NCI-H146 treated with DMSO at 0.1 percent for 48 hours (cell line): Measurements from ENCODE around the gene EPB41.
"Not testable (repeated sequence)": the region's sequence is repeated elsewhere in the genome, so short reads cannot be mapped to it uniquely, and the experiment has no call there.

Experiments used
- DNase-seq: peaks from one replicate; lab custom pipeline; 2025; ENCODE audit not compliant: unreplicated experiment; lab: John Stamatoyannopoulos, UW

The EPB41 gene

DNA sequence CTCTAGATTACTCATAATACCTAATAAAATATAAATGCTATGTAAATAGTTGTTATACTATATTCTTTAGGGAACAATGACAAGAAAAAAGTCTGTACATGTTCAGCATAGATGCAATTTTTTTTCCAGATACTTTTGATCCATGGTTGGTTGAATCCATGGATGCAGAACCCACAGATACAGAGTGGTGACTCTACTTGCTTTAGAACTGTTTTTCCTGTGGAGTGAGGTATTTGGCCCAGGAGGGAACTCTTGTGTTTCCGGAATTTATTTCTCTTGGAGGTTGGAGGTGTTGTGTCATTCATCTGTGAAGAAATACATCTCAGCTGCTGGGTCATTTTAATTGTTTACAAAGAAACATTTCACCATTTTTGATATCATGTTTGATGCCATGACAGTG is 180.6 kb downstream of the EPB41 start:
- no peak for DNase-seq

DNA sequence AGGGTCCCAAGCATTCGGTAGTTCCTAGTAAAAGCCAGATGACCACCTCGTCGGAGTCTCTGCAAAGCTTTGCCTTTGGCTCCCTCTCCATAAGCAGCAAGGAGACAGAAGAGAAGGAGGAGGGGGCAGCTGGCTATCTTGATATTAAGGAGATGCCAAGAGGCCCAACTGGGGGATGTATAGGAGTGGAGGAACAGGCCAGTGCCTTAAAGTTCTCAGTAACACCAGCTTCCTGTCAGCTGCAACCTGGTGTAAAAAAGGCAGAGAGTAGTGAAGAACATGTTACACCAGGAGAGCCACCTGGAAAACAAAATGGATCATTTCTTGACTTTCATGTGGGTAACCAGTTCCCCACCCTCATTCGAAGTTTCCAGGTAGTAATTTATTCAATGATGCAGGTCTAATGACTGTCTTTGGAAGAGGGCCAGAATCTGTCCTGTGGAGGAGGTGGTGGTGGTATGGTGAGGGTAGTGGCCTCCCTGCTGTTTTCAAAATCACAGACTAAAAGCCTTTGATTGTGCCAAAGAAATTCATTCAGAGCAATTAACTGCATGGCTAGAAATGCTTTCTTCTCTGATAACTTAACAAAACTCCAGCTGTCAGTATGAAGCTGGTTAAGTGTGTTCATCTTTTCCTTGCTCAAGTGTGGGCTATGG is 182.0 kb downstream of the EPB41 start:
- peak; percentile 67 for DNase-seq

DNA sequence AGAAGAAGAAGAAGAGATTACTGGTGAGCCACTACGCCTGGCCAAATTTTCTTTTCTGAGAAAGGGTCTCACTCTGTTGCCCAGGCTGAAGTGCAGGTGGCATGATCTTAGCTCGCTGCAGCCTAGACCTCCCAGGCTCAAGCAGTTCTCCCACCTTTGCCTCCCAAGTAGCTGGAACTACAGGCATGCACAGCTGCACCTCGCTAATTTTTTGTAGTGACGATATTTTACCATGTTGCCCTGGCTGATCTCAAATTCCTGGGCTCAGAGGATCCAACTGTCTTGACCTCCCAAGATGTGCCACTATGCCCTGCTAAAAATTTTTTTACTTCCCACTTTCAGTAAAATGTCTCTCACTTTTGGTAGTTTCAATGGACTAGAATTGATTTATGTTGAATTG is 184.9 kb downstream of the EPB41 start:
- no peak for DNase-seq

DNA sequence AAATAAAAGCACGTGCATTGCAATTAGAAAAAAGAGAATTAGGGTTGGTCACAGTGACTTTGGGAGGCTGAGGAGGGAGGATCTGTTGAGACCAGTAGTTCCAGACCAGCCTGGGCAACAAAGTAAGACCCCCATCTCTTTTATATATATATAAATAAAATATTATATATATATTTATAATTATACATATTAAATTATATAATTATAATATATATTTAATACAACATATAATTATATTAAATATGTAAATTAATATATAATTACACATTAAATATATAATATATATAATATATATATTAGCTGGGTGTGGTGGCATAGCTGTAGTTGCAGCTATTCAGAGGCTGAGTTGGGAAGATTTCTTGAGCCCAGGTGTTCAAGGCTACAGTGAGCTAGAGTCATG is 186.1 kb downstream of the EPB41 start:
- no peak for DNase-seq

DNA sequence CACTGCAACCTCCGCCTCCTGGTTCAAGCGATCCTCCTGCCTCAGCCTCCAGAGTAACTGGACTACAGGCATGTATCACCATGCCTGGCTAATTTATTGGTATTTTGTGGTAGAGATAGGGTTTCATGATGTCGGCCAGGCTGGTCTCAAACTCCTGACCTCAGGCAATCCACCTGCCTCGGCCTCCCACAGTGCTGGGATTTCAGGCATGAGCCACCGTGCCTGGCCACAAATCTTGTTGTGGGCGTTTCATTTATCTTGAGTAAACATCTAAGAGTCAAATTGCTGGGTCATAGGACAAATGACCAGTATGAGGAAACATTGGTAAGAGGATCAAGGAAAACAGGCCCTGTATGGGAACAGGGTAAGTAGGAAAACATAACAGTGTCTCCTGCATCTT is 191.5 kb downstream of the EPB41 start:
- DNase-seq, result no peak

DNA sequence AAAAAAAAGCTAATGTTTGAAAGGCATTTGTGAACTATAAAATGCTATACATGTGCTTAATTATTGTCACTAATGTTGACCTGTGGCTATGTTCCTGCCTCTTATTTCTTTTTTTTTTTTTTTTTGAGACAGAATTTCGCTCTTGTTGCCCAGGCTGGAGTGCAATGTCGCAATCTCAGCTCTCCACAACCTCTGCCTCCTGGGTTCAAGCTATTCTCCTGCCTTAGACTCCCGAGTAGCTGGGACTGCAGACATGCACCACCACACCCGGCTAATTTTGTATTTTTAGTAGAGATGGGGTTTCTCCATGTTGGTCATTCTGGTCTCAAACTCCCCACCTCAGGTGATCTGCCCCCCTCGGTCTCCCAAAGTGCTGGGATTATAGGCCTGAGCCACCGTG is 193.7 kb downstream of the EPB41 start:
- not testable (repeated sequence) for DNase-seq

DNA sequence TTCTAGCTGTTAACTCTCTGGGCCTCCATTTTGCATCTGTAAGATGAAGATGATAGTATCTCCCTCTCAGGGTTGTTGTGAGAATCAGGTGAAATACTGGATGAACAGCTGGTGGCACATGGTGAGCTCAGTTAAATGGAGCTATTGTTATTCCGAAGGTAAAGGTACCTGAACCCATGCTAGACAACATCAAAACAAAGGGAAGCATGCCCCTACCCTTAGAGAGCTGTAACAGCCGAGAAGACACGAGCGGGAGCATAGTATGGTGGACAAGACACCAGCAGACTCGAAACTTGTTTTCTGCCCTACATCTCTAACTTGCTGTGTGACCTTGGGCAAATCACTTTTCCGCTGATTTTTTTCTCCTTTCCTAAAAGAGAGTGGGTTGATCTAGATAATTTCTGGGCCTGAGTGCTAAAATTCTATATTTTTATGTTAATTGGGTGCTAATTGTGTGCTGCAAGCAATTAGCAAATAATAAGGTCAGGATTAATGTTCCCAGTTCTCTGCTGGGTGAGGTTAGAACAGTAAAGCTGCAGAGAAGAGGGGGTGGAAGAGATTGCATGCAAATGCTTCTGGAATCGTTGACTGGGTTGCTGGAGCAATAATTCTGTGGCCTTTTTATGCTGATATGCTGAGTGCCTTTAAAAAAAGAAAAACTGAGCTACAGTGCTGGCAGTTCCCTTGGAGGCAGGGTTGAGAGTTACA is 198.5 kb downstream of the EPB41 start:
- DNase-seq, result no peak

DNA sequence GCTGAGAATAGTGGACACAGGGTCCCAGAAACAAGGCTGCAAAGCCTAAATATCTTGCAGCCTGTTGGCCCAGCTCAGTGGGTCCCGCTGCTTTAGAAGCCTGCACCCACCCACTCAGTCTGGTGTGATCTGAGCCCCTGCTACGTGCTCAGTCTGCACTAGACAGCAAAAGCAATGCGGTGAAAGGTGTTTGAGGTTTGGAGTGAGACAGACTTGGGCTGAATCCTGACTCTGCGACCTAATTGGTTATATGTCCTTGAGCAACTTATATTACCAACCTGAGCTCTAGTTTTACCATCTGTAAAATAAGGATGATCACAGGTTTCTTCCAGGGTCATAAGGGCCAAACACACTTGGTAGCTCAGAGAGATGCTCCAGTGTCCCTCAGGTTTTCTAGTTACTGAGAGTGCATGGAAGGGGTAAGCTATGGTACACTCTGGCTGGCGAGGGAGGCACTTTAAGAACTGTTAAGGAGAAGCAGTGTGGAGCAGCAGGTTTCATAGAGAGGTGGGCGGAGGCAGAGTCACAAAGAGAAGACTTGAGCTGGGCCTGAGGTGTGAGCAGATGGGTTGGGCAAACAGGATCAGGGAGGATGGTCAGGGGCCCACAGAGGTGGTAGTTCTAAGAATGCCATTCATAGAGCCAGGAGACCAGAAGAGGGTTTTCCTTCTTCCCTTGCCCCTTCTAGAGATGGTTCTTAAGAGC is 199.2 kb downstream of the EPB41 start:
- DNase-seq, result no peak

DNA sequence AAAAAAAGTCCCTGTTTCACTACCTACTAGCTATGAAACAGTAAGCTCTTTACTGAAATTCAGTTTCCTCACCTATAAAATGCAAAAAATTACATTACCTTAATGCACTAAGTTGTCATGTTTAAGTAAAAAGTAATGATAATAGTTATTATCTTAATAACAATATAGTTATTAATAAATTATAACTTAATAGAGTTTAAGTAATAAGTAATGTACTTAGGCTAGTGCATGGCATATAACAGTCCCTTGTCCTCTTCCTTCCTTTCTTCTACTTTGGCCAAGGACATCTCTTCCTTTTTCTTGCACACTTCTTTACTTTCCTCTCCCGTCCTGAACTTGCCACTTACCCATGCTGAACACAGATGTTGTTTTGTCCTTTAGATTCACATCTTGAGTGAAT is 200.3 kb downstream of the EPB41 start:
- no peak for DNase-seq

DNA sequence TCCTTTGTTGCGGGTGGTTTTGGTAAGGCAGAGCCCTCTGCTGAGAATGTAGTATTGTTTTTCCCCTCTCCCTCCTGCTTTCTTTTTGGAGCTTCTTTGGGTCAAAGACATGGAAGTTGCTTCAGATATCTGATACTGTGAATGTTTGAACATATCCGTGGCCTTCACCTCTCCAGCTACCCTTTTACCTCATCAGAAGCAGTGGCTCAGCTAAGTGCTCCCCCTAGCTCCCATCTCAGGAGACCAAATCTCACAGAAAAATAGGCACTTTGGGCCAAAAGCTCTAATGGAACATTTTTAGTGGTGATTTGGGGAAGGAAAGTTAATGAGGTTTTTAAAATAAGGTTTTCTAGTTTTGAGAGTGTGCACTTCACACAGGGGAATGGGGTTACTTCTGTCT is 203.0 kb downstream of the EPB41 start:
- DNase-seq, result no peak

DNA sequence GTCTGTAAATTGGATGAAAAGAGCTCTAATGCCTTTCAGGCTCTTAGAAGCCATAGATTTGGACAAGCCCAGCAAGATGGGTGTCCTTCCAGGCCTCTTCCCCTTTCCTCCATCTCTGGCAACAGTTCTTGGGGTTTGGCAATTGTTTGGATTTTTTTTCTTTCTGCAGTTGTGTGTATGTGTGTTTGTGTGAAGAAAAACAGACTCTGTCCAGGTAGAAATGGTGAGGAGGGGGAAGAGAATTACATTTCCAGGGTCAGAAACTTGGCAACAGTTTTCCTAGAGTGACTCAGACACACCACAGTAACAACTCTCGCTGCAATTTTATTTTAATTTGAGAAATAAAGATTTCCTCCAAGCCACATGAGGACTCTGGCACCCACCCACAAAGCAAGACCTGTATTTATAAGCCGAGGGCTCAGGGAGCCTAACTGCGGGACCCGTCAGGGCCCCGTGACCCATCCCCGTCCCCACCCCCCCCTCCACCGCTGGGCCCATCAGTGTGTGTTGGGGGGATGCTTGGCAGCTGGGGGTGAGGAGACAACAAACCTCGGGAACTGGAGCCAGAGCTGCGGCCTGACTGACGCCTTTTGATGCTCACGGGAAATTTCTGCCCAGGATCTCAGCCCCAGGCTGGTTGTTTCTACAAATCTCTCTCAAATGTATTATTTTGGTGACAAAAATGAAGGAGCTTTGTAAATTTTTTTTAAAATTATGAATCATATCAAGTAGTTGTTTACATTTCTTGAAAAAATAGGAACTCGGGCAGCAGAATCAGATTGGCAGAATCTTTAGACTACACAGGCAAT is 205.0 kb downstream of the EPB41 start:
- DNase-seq, result no peak

DNA sequence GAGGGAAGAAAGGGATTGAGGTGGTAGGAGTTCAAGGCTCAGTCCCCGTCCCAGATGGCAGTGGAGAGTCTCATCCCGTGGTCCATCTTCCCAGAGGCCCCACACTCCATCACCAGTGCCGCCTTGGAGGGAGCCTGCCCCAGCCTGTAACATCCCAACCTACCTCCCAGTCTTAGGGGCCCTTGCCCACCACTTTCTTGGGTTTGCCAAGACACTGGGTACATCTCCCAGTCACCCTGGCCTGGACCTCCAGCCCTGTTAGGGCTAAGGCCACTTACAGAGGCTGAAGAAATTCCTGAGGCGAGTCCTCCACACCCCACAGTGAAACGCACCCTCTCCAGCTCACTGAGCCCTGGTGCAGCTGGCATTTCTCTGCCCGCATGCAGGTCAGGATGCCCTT is 206.0 kb downstream of the EPB41 start:
- no peak for DNase-seq

DNA sequence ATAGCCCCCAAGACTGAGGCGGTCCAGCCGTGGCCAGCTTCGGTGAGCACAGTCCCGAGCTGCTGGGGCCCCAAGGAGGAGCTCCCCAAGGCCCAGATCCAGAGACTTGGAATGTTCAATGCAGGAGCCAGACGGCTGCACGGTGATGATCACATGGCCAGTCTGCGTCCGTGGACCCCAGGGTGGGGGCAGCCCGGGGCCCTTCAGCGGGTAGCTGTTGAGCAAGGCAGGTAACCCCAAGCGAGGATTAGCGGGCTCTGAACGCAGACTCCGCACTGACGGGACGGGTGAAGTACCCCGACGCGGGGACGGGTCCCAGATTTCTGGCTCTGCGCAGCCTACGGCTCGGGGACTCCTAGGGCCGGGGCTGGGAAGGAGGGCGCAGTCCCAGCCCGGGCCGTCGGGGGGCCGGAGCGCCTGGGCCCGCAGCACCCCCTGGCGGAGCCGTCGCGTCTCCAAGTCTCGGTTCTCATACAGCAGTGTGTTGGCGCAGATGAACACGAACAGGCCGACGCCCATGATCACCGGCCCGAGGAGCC is 206.6 kb downstream of the EPB41 start:
- DNase-seq, result no peak

DNA sequence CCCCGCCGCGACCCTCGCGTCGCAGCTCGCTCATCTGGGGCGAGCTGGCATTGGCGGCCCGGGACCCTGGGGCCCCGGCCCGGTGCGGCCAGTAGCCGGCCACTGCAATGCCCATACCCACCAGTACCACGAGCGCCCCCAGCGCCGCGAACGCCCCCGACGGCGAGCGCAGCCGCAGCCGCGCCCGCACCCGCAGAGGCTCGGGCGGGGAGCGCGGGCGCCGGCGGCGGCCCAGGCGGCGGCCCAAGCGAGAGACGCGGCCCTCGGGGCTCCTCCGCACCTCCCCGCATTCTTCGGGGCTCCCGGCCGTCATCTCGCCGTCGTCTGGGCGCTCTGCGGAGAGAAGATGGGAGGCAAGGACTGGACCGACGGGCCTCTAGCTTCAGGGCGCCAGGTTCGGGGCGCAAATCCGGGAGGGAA is 207.2 kb downstream of the EPB41 start:
- no peak for DNase-seq

DNA sequence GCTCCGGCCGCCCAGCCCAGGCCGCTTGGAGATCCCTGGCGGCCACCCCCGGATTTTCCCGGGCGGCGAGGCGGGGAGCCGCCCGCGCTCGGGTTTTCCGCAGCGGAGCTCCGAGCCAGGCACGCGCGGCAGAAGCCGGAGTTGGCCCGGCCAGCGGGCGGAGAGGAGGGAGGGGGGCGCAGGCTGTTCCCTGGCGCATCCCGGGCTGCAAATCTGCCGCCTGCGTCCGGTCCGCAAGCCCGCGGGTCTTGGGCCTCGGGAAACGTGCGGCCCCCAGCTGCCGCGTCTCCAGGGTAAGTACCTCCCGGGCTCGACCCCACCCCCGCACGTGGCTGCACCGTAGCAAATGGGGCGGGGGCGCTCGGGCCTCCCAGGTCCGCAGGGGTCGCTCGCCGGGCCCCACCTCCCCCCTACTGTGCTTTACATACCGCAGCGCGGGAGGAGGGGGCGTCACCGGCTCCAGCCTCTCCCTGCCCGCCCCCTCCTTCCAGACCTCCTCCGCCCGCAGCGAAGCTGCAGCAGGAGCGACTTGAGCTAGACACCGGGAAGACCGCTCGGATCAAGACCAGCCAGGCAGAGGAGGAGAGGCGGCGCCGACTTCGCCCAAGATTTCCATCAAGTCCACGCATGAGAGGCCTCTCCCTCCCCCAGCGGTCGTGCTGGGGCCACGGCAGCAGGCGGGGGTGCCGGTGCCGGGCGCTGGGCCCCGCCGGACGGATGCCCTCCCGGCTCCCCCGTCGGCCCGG is 207.7 kb downstream of the EPB41 start:
- no peak for DNase-seq

DNA sequence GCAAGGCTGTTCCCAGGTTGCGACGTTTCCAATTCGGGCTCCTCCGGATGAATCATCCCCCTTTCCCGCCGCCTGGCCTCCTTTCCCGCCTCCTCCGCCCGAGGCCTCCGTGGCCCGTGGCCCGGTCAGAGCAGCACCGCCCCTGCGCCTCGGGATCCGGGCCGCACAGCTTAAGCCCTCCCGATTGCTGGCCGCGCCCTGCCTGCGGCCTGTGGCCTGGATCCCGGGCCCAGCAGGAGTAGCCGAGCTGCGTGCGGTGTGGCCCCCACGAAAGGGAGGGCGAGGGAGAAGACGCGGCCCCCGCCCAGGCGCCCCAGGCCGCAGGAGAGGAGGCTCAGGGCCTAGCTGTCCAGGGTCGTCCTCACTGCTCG is 208.3 kb downstream of the EPB41 start:
- no peak for DNase-seq

DNA sequence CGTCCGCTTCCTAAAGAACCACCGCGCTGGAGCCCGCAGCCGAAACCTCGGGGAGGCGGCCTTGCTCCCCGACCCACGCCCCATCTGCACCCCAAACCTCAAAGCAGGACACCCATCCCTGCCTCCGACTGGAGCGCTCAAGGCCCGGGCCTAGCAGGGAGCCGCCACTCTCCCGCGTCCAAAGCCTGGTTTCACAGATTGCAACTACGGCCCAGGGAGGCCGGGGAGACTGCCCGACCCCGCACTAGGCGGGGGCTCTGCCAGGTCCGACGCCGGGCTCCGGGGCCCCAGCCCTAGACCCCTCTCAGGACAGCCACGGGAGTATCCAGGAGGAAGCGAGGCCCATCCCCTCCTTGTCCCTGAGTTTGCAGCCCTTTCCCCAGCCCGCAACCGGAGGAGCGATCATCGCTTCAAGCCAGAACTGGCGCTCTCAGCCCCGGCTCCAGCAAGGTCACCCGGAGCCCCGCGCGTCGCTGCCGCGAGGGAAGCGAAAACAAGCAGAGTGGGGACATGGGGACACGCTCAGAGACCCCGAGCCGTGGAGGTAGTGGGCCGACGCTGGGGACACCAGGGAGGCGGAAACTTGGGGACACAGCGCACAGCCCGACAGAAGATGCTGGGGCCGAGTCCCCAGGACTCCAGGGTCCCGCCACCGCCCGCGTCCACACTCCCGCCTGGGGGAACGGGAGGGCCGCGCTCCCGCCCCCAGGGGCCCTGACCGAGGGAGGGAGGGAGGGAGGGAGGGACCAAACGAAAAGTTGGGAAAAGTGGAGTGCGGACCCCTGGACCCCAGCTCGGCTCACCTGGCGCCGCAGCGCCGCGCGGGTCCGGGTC is 208.9 kb downstream of the EPB41 start:
- DNase-seq, result no peak

DNA sequence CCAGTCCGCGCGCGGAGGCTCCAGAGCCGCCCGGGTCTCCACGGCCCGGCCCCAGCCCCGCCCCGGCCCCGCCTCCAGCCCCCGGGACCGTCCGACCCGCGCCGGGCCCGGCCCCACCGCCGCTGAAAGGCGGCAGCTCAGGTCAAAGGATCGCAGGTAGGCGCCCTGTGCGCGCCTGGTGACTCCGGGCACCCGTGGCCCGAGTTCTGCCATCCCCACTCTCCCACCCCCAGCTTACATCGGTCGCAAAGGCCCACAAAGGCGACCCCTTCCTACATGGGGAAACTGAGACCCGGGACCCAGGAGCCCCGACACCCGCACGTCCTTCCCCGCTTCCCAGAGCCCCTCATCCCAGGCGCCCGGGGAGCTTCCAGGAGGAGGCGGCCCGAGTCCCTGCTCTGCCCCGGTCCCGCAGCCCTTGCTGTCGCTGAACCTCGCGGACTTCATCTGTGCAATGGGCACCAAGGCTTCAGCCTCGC is 209.6 kb downstream of the EPB41 start, which contains the start of gene TMEM200B:
Gene TMEM200B (minus strand): TSS at position 17 of the 479 bp plus-strand sequence. CDS start 2,075 bp downstream, outside the sequence.
- DNase-seq, result no peak
